Type B pancreatic cell (in vitro differentiated cells): Measurements from ENCODE around the gene NOTUM. TPM values are rescaled to one million over a fixed set of nuclear protein-coding genes. Genes with fewer than 3 reads are reported as not detected.
A peak's percentile ranks its signal among the peaks of the same experiment; 100 is the strongest.

Experiments
- DNase-seq: peaks from one replicate; pipeline ENCODE4 v3.0.0; 2021; ENCODE audit warnings: mixed read lengths; ENCODE audit not compliant: unreplicated experiment; ENCODE audit errors: extremely low spot score
- H3K27ac Mint-ChIP-seq: 2 replicates; pipeline ENCODE4 v1.8.0; 2021; ENCODE audit warnings: mild to moderate bottlenecking, mixed read lengths
- H3K27me3 Mint-ChIP-seq: 2 replicates; pipeline ENCODE4 v1.8.0; 2021; ENCODE audit warnings: mixed read lengths
- H3K36me3 Mint-ChIP-seq: 2 replicates; pipeline ENCODE4 v1.8.0; 2021; ENCODE audit warnings: mixed read lengths
- H3K4me1 Mint-ChIP-seq: one replicate; pipeline ENCODE4 v1.8.0; 2021; ENCODE audit warnings: mixed read lengths; ENCODE audit not compliant: unreplicated experiment
- H3K4me3 Mint-ChIP-seq: 2 replicates; pipeline ENCODE4 v1.8.0; 2021; ENCODE audit warnings: mild to moderate bottlenecking, mixed read lengths
- H3K9me3 Mint-ChIP-seq: 2 replicates; pipeline ENCODE4 v1.8.0; 2021; ENCODE audit warnings: mixed read lengths
- CTCF ChIP-seq: fragments of 200-600 bp; sonication (generic); conservative IDR thresholded peaks from 2 replicates; pipeline ENCODE4 v1.5.0; 2021; ENCODE audit warnings: antibody characterized with exemption, mild to moderate bottlenecking
- total RNA-seq: library from RNA; stranded (reverse); gene quantifications from 2 replicates; pipeline ENCODE4 v1.2.1, GENCODE V29; 2021; ENCODE audit warnings: low replicate concordance

The NOTUM gene
- total RNA-seq, 1 donor from 2014 or later = 3.2 TPM

GRCh38 chr17:81967244-81967532, 6.2 kb upstream of the NOTUM start:
- H3K27me3 Mint-ChIP-seq = peaks cover 30% of the 10 kb centered on the region
- peaks cover 14% of the 10 kb centered on the region for H3K4me1 Mint-ChIP-seq

GRCh38 chr17:81966343-81967243, 5.6 kb upstream of the NOTUM start:
- no peak for TF ChIP-seq CTCF
- Mint-ChIP-seq H3K4me1 (peaks cover 14% of the 10 kb centered on the region), H3K4me3 (no peak overlapping the region), H3K27me3 (peaks cover 32% of the 10 kb centered on the region), H3K27ac (no peak overlapping the region), H3K9me3 (no peaks in the 10 kb centered on the region), H3K36me3 (no peaks in the 10 kb centered on the region)
- DNase-seq = no peak

More at GRCh38 chr17:81967244-81967532, 6.2 kb upstream of the NOTUM start:
- no peak for DNase-seq
- Mint-ChIP-seq H3K4me3 (no peak overlapping the region), H3K36me3 (no peaks in the 10 kb centered on the region), H3K9me3 (no peaks in the 10 kb centered on the region), H3K27ac (no peak overlapping the region)
- TF ChIP-seq CTCF = no peak

- Mint-ChIP-seq H3K9me3 (no peaks in the 10 kb centered on the region), H3K27ac (no peak overlapping the region), H3K4me3 (peak overlapping the region; percentile 51), H3K36me3 (no peaks in the 10 kb centered on the region), H3K27me3 (peaks cover 32% of the 10 kb centered on the region), H3K4me1 (peaks cover 14% of the 10 kb centered on the region)
- TF ChIP-seq CTCF = no peak
- no peak for DNase-seq
Observed at GRCh38 chr17:81964081-81964849, 3.3 kb upstream of the NOTUM start.

- H3K27ac Mint-ChIP-seq = no peak overlapping the region
- no peak for TF ChIP-seq CTCF
- no peak for DNase-seq
Observed at GRCh38 chr17:81962499-81963441, 1.8 kb upstream of the NOTUM start.

More at GRCh38 chr17:81962499-81963441, 1.8 kb upstream of the NOTUM start:
- Mint-ChIP-seq H3K27me3 (peaks cover 46% of the 10 kb centered on the region), H3K36me3 (no peaks in the 10 kb centered on the region), H3K4me3 (peak overlapping the region; percentile 58), H3K4me1 (peaks cover 8% of the 10 kb centered on the region), H3K9me3 (no peaks in the 10 kb centered on the region)
